ENCODE results near the gene CCDC15. TPM values are rescaled to one million over a fixed set of nuclear protein-coding genes. Genes with fewer than 3 reads are reported as not detected.

The CCDC15 gene
- total and polyA plus RNA-seq, 8 donors, result 0.31 to 15.6 (median 0.92) TPM

GRCh38 chr11:124943254-124943616, 10.8 kb upstream of the CCDC15 start:
- H3K27me3 ChIP-seq, result no peaks in the 10 kb centered on the region
- 46 to 65% (median 58%) methylated on average over 5 of the region's 5 CpGs for WGBS, 5 donors
- H3K9me3 ChIP-seq, result no peaks in the 10 kb centered on the region
- no peaks in the 10 kb centered on the region for H3K36me3 ChIP-seq
- DNase-seq, result no peak
- no peak overlapping the region for H3K27ac ChIP-seq
- no peaks in the 10 kb centered on the region for H3K4me1 ChIP-seq
- no peak overlapping the region for H3K4me3 ChIP-seq
- intact Hi-C loops (cut with DNase I; ENCODE audit: low total_unique reads), result no loop called here
- TF ChIP-seq POLR2AphosphoS5 (IDR thresholded peaks at IDR 0.05), result no peak
- no peak for TF ChIP-seq POLR2A (IDR thresholded peaks at IDR 0.05)
- no peak for TF ChIP-seq EP300 (IDR thresholded peaks at IDR 0.05)
- TF ChIP-seq CTCF (IDR thresholded peaks at IDR 0.05), result no peak

GRCh38 chr11:124943741-124944140, 10.3 kb upstream of the CCDC15 start:
- WGBS, 5 donors, result 19 to 70% (median 45%) methylated on average over 1 of the region's 1 CpG
- intact Hi-C loops (cut with DNase I; ENCODE audit: low total_unique reads), result no loop called here
- Histone ChIP-seq H3K27me3 (no peaks in the 10 kb centered on the region), H3K4me3 (no peak overlapping the region), H3K4me1 (no peaks in the 10 kb centered on the region), H3K36me3 (no peaks in the 10 kb centered on the region), H3K9me3 (peaks cover 0 to 4% (median 2%) of the 10 kb centered on the region in 4 donors), H3K27ac (no peak overlapping the region)
- DNase-seq, result no peak
- no peak for TF ChIP-seq CTCF (IDR thresholded peaks at IDR 0.05)
- TF ChIP-seq POLR2AphosphoS5 (IDR thresholded peaks at IDR 0.05), result no peak
- no peak for TF ChIP-seq EP300 (IDR thresholded peaks at IDR 0.05)

GRCh38 chr11:124944565-124944964, 9.4 kb upstream of the CCDC15 start:
- Histone ChIP-seq H3K4me1 (no peaks in the 10 kb centered on the region), H3K4me3 (no peak overlapping the region), H3K9me3 (peaks cover 0 to 12% (median 2%) of the 10 kb centered on the region in 4 donors), H3K27me3 (no peaks in the 10 kb centered on the region), H3K27ac (no peak overlapping the region), H3K36me3 (no peaks in the 10 kb centered on the region)
- 72 to 92% (median 83%) methylated on average over 3 of the region's 3 CpGs for WGBS, 5 donors
- intact Hi-C loops (cut with DNase I; ENCODE audit: low total_unique reads), result no loop called here
- no peak for TF ChIP-seq POLR2AphosphoS5 (IDR thresholded peaks at IDR 0.05)
- TF ChIP-seq POLR2A (IDR thresholded peaks at IDR 0.05), result no peak
- TF ChIP-seq CTCF (IDR thresholded peaks at IDR 0.05), result no peak
- TF ChIP-seq EP300 (IDR thresholded peaks at IDR 0.05), result no peak
- DNase-seq, result no peak

- peaks cover 0 to 14% (median 2%) of the 10 kb centered on the region in 4 donors for H3K9me3 ChIP-seq
- no peak overlapping the region for H3K27ac ChIP-seq
- H3K4me1 ChIP-seq, result no peaks in the 10 kb centered on the region
- intact Hi-C loops (cut with DNase I; ENCODE audit: low total_unique reads), result no loop called here
- 60 to 76% (median 68%) methylated on average over 6 of the region's 6 CpGs for WGBS, 5 donors
- H3K4me3 ChIP-seq, result no peak overlapping the region
- DNase-seq, result no peak
- H3K36me3 ChIP-seq, result no peaks in the 10 kb centered on the region
- TF ChIP-seq EP300 (IDR thresholded peaks at IDR 0.05), result no peak
- no peak for TF ChIP-seq POLR2AphosphoS5 (IDR thresholded peaks at IDR 0.05)
- TF ChIP-seq POLR2A (IDR thresholded peaks at IDR 0.05), result no peak
- TF ChIP-seq CTCF (IDR thresholded peaks at IDR 0.05), result no peak
- no peaks in the 10 kb centered on the region for H3K27me3 ChIP-seq
Observed at GRCh38 chr11:124945826-124946225, 8.2 kb upstream of the CCDC15 start.

Measured in stomach (tissue), 9 donors.